HEK293 (cell line): ENCODE results near the gene CRCP.

ENCODE experiments used
- CTCF ChIA-PET: fragments of 350-600 bp; formaldehyde crosslinking; extraction: SDS; loops from one replicate; lab custom pipeline; 2021; ENCODE audit warnings: antibody characterized with exemption; lab: Yijun Ruan, JAX
- POLR2A ChIA-PET: fragments of 300-600 bp; formaldehyde crosslinking; extraction: SDS; loops from one replicate; lab custom pipeline; 2020; ENCODE audit warnings: antibody characterized with exemption, inconsistent platforms; lab: Yijun Ruan, JAX
- H3K27ac ChIP-seq: fragments of 200-500 bp; sonication (Bioruptor generic); 2 replicates; pipeline ENCODE4 v1.5.1; 2014; ENCODE audit warnings: low read depth, low read length, control low read depth, inconsistent platforms; ENCODE audit errors: extremely low read depth
- H3K36me3 ChIP-seq, 2 experiments: fragments of 200-500 bp in 1 of 2; sonication (Bioruptor generic) in 1 of 2; 1 replicate in 1 of 2; 2 replicates in 1 of 2; pipeline ENCODE4 v1.5.1; 2014 to 2017; ENCODE audit warnings: inconsistent platforms in 2 of 2, low read length in 2 of 2; ENCODE audit not compliant: control insufficient read depth in 2 of 2, insufficient read depth in 1 of 2
- H3K4me1 ChIP-seq: fragments of 200-500 bp; sonication (Bioruptor generic); 2 replicates; pipeline ENCODE4 v1.5.1; 2014; ENCODE audit warnings: mild to moderate bottlenecking, low read length, inconsistent platforms; ENCODE audit not compliant: control insufficient read depth, insufficient read depth
- H3K4me3 ChIP-seq: 2 replicates; pipeline ENCODE4 v1.5.1; 2011; ENCODE audit warnings: low read depth, mild to moderate bottlenecking, control low read depth, low read length, moderate library complexity
- H3K9me3 ChIP-seq: fragments of 200-500 bp; sonication (Bioruptor generic); 2 replicates; pipeline ENCODE4 v1.5.1; 2014; ENCODE audit warnings: low read depth, low read length, inconsistent platforms; ENCODE audit not compliant: control insufficient read depth, insufficient read depth
- GLIS2 ChIP-seq: fragments of 450-650 bp; formaldehyde crosslinking; IDR thresholded peaks from 2 replicates; pipeline ENCODE4 v1.5.1; 2016; ENCODE audit warnings: missing biosample characterization, missing genetic modification characterization
- KLF16 ChIP-seq: fragments of 450-650 bp; formaldehyde crosslinking; IDR thresholded peaks from 2 replicates; pipeline ENCODE4 v1.5.1; 2017; ENCODE audit warnings: missing biosample characterization, missing genetic modification characterization
- MEIS1 ChIP-seq: sonication (generic); formaldehyde crosslinking; IDR thresholded peaks from 2 replicates; pipeline ENCODE4 v1.8.1; 2022; ENCODE audit warnings: missing genetic modification reagents, mild to moderate bottlenecking, borderline replicate concordance
- ZFHX2 ChIP-seq: fragments of 450-650 bp; formaldehyde crosslinking; conservative IDR thresholded peaks from 2 replicates; pipeline ENCODE4 v1.5.1; 2016; ENCODE audit warnings: missing biosample characterization, missing genetic modification characterization
- ZFP41 ChIP-seq: fragments of 450-650 bp; formaldehyde crosslinking; IDR thresholded peaks from 2 replicates; pipeline ENCODE4 v1.5.1; 2016; ENCODE audit warnings: missing biosample characterization, missing genetic modification characterization, borderline replicate concordance
- ZNF138 ChIP-seq: fragments of 450-650 bp; formaldehyde crosslinking; IDR thresholded peaks from 2 replicates; pipeline ENCODE4 v1.5.1; 2016; ENCODE audit warnings: missing biosample characterization, missing genetic modification characterization, borderline replicate concordance
- ZNF202 ChIP-seq: fragments of 450-650 bp; formaldehyde crosslinking; IDR thresholded peaks from 2 replicates; pipeline ENCODE4 v1.5.1; 2016; ENCODE audit warnings: missing biosample characterization, missing genetic modification characterization, borderline replicate concordance
- ZNF211 ChIP-seq: fragments of 450-650 bp; formaldehyde crosslinking; IDR thresholded peaks from 2 replicates; pipeline ENCODE4 v1.5.1; 2016; ENCODE audit warnings: low read depth, missing biosample characterization, missing genetic modification characterization
- ZNF221 ChIP-seq: fragments of 450-650 bp; formaldehyde crosslinking; IDR thresholded peaks from 2 replicates; pipeline ENCODE4 v1.5.1; 2017; ENCODE audit warnings: missing biosample characterization, missing genetic modification characterization, borderline replicate concordance
- ZNF239 ChIP-seq: fragments of 450-650 bp; formaldehyde crosslinking; IDR thresholded peaks from 2 replicates; pipeline ENCODE4 v1.5.1; 2016; ENCODE audit warnings: missing biosample characterization, missing genetic modification characterization
- ZNF24 ChIP-seq: fragments of 450-650 bp; formaldehyde crosslinking; IDR thresholded peaks from 2 replicates; pipeline ENCODE4 v1.5.1; 2016; ENCODE audit warnings: missing biosample characterization, missing genetic modification characterization
- ZNF311 ChIP-seq: fragments of 450-650 bp; formaldehyde crosslinking; IDR thresholded peaks from 2 replicates; pipeline ENCODE4 v1.5.1; 2017; ENCODE audit warnings: missing biosample characterization, missing genetic modification characterization, borderline replicate concordance
- ZNF366 ChIP-seq: fragments of 450-650 bp; formaldehyde crosslinking; conservative IDR thresholded peaks from 2 replicates; pipeline ENCODE4 v1.5.1; 2016; ENCODE audit warnings: missing biosample characterization, missing genetic modification characterization
- ZNF624 ChIP-seq: fragments of 450-650 bp; formaldehyde crosslinking; IDR thresholded peaks from 2 replicates; pipeline ENCODE4 v1.5.1; 2017; ENCODE audit warnings: missing biosample characterization, missing genetic modification characterization
- ZNF677 ChIP-seq: fragments of 450-650 bp; IDR thresholded peaks from 2 replicates; pipeline ENCODE4 v1.5.0; 2018; ENCODE audit warnings: missing biosample characterization, mild to moderate bottlenecking, missing genetic modification characterization, moderate library complexity
- ZNF792 ChIP-seq: fragments of 450-650 bp; formaldehyde crosslinking; IDR thresholded peaks from 2 replicates; pipeline ENCODE4 v1.5.1; 2016; ENCODE audit warnings: missing biosample characterization, missing genetic modification characterization
- TF ChIP-seq, protein P1 (sequence below): fragments of 450-650 bp; formaldehyde crosslinking; IDR thresholded peaks from 2 replicates; pipeline ENCODE4 v1.5.1; 2016; ENCODE audit warnings: missing biosample characterization, missing genetic modification characterization, borderline replicate concordance
- TF ChIP-seq, protein P2 (sequence below): fragments of 450-650 bp; formaldehyde crosslinking; IDR thresholded peaks from 2 replicates; pipeline ENCODE4 v1.5.1; 2016; ENCODE audit warnings: missing biosample characterization, missing genetic modification characterization, low read depth
- TF ChIP-seq, protein P3 (sequence below): fragments of 450-650 bp; formaldehyde crosslinking; IDR thresholded peaks from 2 replicates; pipeline ENCODE4 v1.5.1; 2017; ENCODE audit warnings: missing biosample characterization, missing genetic modification characterization
- TF ChIP-seq, protein P4 (sequence below): fragments of 450-650 bp; formaldehyde crosslinking; IDR thresholded peaks from 2 replicates; pipeline ENCODE4 v1.5.1; 2016; ENCODE audit warnings: missing biosample characterization, missing genetic modification characterization

The CRCP gene

DNA sequence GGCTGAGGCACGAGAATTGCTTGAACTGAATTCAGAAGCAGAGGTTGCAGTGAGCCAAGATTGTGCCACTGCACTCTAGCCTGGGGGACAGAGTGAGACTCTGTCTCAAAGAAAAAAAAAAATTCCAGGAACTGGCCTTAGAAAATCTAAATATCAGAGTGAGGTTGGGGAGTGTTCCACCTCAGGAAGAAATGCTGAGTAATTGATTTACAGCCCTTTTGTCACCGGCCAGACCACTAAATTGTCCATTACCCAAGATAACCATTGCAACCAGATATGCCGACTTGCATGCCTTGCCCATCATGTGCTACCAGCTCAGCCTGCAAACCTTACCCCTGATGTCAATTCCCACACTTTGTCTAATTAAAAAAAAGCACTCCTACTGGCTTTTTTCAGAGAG lies 42.4 kb downstream of the CRCP start:
- ChIA-PET POLR2A (no interaction called here), CTCF (no interaction called here)
- H3K9me3 ChIP-seq = no peaks in the 10 kb centered on the region
- H3K4me3 ChIP-seq = no peak overlapping the region
- peaks cover 23 to 25% of the 10 kb centered on the region in 2 experiments for H3K36me3 ChIP-seq
- no peak overlapping the region for H3K27ac ChIP-seq
- peaks cover 2% of the 10 kb centered on the region; the same call in 1 of the 2 replicates for H3K4me1 ChIP-seq
- TF ChIP-seq MEIS1 (CRISPR knock-in tag) (no peak), KLF16 (tag by site-specific recombination) (no peak), ZFHX2 (tag by site-specific recombination) (no peak), ZNF677 (no peak), ZFP41 (tag by site-specific recombination) (no peak), ZNF366 (tag by site-specific recombination) (no peak), GLIS2 (tag by site-specific recombination) (no peak), ZNF138 (tag by site-specific recombination) (no peak), ZNF24 (tag by site-specific recombination) (no peak), ZNF239 (no peak), ZNF311 (tag by site-specific recombination) (no peak), ZNF221 (tag by site-specific recombination) (no peak), ZNF792 (tag by site-specific recombination) (no peak), ZNF211 (tag by site-specific recombination) (no peak), ZNF624 (tag by site-specific recombination) (no peak), ZNF202 (no peak)
- TF ChIP-seq, protein P1, sequence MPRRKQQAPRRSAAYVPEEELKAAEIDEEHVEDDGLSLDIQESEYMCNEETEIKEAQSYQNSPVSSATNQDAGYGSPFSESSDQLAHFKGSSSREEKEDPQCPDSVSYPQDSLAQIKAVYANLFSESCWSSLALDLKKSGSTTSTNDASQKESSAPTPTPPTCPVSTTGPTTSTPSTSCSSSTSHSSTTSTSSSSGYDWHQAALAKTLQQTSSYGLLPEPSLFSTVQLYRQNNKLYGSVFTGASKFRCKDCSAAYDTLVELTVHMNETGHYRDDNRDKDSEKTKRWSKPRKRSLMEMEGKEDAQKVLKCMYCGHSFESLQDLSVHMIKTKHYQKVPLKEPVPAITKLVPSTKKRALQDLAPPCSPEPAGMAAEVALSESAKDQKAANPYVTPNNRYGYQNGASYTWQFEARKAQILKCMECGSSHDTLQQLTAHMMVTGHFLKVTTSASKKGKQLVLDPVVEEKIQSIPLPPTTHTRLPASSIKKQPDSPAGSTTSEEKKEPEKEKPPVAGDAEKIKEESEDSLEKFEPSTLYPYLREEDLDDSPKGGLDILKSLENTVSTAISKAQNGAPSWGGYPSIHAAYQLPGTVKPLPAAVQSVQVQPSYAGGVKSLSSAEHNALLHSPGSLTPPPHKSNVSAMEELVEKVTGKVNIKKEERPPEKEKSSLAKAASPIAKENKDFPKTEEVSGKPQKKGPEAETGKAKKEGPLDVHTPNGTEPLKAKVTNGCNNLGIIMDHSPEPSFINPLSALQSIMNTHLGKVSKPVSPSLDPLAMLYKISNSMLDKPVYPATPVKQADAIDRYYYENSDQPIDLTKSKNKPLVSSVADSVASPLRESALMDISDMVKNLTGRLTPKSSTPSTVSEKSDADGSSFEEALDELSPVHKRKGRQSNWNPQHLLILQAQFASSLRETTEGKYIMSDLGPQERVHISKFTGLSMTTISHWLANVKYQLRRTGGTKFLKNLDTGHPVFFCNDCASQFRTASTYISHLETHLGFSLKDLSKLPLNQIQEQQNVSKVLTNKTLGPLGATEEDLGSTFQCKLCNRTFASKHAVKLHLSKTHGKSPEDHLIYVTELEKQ (tag by site-specific recombination) = no peak
- TF ChIP-seq, protein P2, sequence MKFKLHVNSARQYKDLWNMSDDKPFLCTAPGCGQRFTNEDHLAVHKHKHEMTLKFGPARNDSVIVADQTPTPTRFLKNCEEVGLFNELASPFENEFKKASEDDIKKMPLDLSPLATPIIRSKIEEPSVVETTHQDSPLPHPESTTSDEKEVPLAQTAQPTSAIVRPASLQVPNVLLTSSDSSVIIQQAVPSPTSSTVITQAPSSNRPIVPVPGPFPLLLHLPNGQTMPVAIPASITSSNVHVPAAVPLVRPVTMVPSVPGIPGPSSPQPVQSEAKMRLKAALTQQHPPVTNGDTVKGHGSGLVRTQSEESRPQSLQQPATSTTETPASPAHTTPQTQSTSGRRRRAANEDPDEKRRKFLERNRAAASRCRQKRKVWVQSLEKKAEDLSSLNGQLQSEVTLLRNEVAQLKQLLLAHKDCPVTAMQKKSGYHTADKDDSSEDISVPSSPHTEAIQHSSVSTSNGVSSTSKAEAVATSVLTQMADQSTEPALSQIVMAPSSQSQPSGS = no peak
- TF ChIP-seq, protein P3, sequence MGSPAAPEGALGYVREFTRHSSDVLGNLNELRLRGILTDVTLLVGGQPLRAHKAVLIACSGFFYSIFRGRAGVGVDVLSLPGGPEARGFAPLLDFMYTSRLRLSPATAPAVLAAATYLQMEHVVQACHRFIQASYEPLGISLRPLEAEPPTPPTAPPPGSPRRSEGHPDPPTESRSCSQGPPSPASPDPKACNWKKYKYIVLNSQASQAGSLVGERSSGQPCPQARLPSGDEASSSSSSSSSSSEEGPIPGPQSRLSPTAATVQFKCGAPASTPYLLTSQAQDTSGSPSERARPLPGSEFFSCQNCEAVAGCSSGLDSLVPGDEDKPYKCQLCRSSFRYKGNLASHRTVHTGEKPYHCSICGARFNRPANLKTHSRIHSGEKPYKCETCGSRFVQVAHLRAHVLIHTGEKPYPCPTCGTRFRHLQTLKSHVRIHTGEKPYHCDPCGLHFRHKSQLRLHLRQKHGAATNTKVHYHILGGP (tag by site-specific recombination) = no peak
- TF ChIP-seq, protein P4, sequence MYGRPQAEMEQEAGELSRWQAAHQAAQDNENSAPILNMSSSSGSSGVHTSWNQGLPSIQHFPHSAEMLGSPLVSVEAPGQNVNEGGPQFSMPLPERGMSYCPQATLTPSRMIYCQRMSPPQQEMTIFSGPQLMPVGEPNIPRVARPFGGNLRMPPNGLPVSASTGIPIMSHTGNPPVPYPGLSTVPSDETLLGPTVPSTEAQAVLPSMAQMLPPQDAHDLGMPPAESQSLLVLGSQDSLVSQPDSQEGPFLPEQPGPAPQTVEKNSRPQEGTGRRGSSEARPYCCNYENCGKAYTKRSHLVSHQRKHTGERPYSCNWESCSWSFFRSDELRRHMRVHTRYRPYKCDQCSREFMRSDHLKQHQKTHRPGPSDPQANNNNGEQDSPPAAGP (tag by site-specific recombination) = no peak
